PC-9 (cell line): ENCODE measurements around the gene KCNH2. TPM values are rescaled to one million over a fixed set of nuclear protein-coding genes. Genes with fewer than 3 reads are reported as not detected.

Experiments
- BruUV-seq: library from RNA; stranded (reverse); fragments of 400-500 nt; replicated peaks from 2 replicates; lab custom pipeline; 2021; lab: Mats Ljungman, UMichigan
- CTCF ChIA-PET: fragments of 300-600 bp; sonication (Branson Sonifier 250); formaldehyde crosslinking; loops from one replicate; lab custom pipeline; 2022; ENCODE audit warnings: antibody characterized with exemption; lab: Charles Lee
- POLR2A ChIA-PET: fragments of 300-600 bp; sonication (Branson Sonifier 250); formaldehyde crosslinking; loops from one replicate; lab custom pipeline; 2022; ENCODE audit warnings: antibody characterized with exemption; ENCODE audit not compliant: unreplicated experiment; lab: Charles Lee
- DNase-seq, 2 experiments: peaks; one replicate each; pipeline versions ENCODE4 v3.0.0 to v3.0.0-alpha.2; 2015 to 2022; ENCODE audit warnings: mixed read lengths in 1 of 2
- H2AFZ ChIP-seq: fragments of 200-600 bp; sonication (generic); 2 replicates; pipeline ENCODE4 v1.8.1; 2017; ENCODE audit warnings: antibody characterized with exemption
- H3F3A ChIP-seq: fragments of 200-600 bp; sonication (generic); 2 replicates; pipeline ENCODE4 v1.8.1; 2017; ENCODE audit warnings: antibody characterized with exemption, mild to moderate bottlenecking, low read depth; ENCODE audit not compliant: insufficient read depth
- H3K27ac ChIP-seq: fragments of 200-600 bp; sonication (generic); 2 replicates; pipeline ENCODE4 v1.6.1; 2016; ENCODE audit warnings: mixed run types
- H3K27me3 ChIP-seq: fragments of 200-600 bp; sonication (generic); 2 replicates; pipeline ENCODE4 v1.6.1; 2016; ENCODE audit warnings: low read depth, mixed run types; ENCODE audit not compliant: insufficient read depth
- H3K36me3 ChIP-seq: fragments of 200-600 bp; sonication (generic); 2 replicates; pipeline ENCODE4 v1.6.1; 2016; ENCODE audit warnings: low read depth, mixed run types
- H3K4me1 ChIP-seq: fragments of 200-600 bp; sonication (generic); replicated peaks from 2 replicates; pipeline ENCODE4 v1.6.1; 2016; ENCODE audit warnings: mixed run types; ENCODE audit not compliant: insufficient read depth
- H3K4me2 ChIP-seq: fragments of 200-600 bp; sonication (generic); 2 replicates; pipeline ENCODE4 v1.6.1; 2017; ENCODE audit warnings: mixed run types
- H3K4me3 ChIP-seq: fragments of 200-600 bp; sonication (generic); 2 replicates; pipeline ENCODE4 v1.6.1; 2016; ENCODE audit warnings: mixed run types
- H3K79me2 ChIP-seq: fragments of 200-600 bp; sonication (generic); 2 replicates; pipeline ENCODE4 v1.6.1; 2017; ENCODE audit warnings: low read depth, mixed run types
- H3K9me2 ChIP-seq: fragments of 200-600 bp; sonication (generic); 2 replicates; pipeline ENCODE4 v1.8.1; 2017; ENCODE audit warnings: mild to moderate bottlenecking; ENCODE audit not compliant: insufficient read depth
- H3K9me3 ChIP-seq: fragments of 200-600 bp; sonication (generic); 2 replicates; pipeline ENCODE4 v1.8.1; 2016; ENCODE audit warnings: low read depth; ENCODE audit not compliant: insufficient read depth
- H4K20me1 ChIP-seq: fragments of 200-600 bp; sonication (generic); 2 replicates; pipeline ENCODE4 v1.8.1; 2017; ENCODE audit not compliant: insufficient read depth
- EZH2 ChIP-seq: fragments of 200-600 bp; sonication (generic); IDR thresholded peaks from 2 replicates; pipeline ENCODE4 v1.8.0; 2017; ENCODE audit warnings: antibody characterized with exemption, low read depth
- intact Hi-C: fragments of 100-400 bp; cut with micrococcal nuclease; formaldehyde crosslinking; loops from one replicate; pipeline ENCODE4 v1.10.0; 2022; ENCODE audit not compliant: unreplicated experiment
- total RNA-seq: library from RNA; stranded (reverse); gene quantifications from 2 replicates; pipeline ENCODE4 v1.2.3, GENCODE V29; 2021
- TF ChIP-seq, protein P1 (sequence below): fragments of 200-600 bp; sonication (generic); conservative IDR thresholded peaks from 2 replicates; pipeline ENCODE4 v1.6.1; 2017; ENCODE audit warnings: mixed run types, antibody characterized with exemption, mild to moderate bottlenecking, moderate library complexity

The KCNH2 gene
- total RNA-seq, 1 experiment from 2014 or later: 1.5 TPM

DNA sequence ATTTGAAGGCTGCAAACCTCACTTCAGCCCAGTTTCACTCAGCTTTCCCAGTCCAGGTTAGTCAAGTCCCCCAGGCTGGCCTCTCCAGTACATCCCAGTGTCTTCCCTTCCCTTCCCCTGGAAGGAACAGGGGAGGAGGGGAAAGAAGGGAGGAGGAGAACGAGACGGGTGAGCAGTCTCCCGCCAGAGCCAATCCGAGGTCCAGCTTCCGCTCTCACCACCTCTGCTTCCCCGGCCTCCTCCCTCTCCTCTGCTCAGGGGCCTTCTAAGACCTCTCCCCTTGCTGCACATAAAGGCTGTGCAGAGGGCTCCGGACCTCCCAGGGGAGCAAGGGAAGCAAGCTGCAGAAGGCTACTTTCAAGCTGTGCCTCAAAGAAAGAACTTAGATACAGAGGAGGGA, 42.1 kb upstream of the KCNH2 start:
- DNase-seq: no peak
- TF ChIP-seq, protein P1, sequence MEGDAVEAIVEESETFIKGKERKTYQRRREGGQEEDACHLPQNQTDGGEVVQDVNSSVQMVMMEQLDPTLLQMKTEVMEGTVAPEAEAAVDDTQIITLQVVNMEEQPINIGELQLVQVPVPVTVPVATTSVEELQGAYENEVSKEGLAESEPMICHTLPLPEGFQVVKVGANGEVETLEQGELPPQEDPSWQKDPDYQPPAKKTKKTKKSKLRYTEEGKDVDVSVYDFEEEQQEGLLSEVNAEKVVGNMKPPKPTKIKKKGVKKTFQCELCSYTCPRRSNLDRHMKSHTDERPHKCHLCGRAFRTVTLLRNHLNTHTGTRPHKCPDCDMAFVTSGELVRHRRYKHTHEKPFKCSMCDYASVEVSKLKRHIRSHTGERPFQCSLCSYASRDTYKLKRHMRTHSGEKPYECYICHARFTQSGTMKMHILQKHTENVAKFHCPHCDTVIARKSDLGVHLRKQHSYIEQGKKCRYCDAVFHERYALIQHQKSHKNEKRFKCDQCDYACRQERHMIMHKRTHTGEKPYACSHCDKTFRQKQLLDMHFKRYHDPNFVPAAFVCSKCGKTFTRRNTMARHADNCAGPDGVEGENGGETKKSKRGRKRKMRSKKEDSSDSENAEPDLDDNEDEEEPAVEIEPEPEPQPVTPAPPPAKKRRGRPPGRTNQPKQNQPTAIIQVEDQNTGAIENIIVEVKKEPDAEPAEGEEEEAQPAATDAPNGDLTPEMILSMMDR: no peak
- no peak for TF ChIP-seq EZH2
- Histone ChIP-seq H3K27ac (no peak overlapping the region), H3F3A (peaks cover 18% of the 10 kb centered on the region; the same call in 1 of the 2 replicates), H3K36me3 (no peaks in the 10 kb centered on the region), H3K4me2 (no peak overlapping the region), H4K20me1 (no peaks in the 10 kb centered on the region), H3K9me3 (no peaks in the 10 kb centered on the region), H2AFZ (no peak overlapping the region), H3K79me2 (no peaks in the 10 kb centered on the region), H3K9me2 (no peaks in the 10 kb centered on the region), H3K27me3 (no peaks in the 10 kb centered on the region), H3K4me1 (peaks cover 18% of the 10 kb centered on the region), H3K4me3 (no peak overlapping the region)
- ChIA-PET POLR2A (no interaction called here), CTCF (interaction anchor here (0.5 kb wide), 1 partner anchor 119 kb away, joined by 5 read pairs; no protein-coding TSS in a partner anchor)
- no TSS peak for BruUV-seq
- intact Hi-C loops: no loop called here

DNA sequence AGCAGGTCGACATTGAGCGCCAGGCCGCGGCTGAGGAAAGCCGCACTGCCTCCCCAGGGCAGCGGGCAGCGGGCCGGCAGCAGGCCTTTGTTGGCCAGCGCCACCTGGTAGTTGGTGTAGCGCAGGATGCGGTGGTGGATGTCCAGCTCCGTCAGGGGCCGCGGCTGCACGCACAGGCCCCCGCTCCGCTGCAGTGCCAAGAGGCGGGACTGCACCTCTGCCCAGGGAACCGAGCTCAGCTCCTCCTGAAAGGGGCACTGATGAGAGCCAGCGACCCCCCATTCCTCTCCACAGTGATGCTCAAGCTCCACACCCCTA, 41.0 kb upstream of the KCNH2 start:
- Histone ChIP-seq H3K27ac (no peak overlapping the region), H2AFZ (no peak overlapping the region), H3K4me1 (peaks cover 7% of the 10 kb centered on the region), H3K79me2 (no peaks in the 10 kb centered on the region), H3F3A (peaks cover 12% of the 10 kb centered on the region; the same call in 1 of the 2 replicates), H3K9me2 (no peaks in the 10 kb centered on the region), H3K36me3 (no peaks in the 10 kb centered on the region), H3K27me3 (no peaks in the 10 kb centered on the region), H3K4me2 (no peak overlapping the region), H4K20me1 (no peaks in the 10 kb centered on the region), H3K4me3 (no peak overlapping the region), H3K9me3 (no peaks in the 10 kb centered on the region)
- DNase-seq: no peak
- BruUV-seq: no TSS peak
- POLR2A ChIA-PET: interaction anchor here (0.5 kb wide), 1 partner anchor 56 kb away, joined by 15 read pairs; no protein-coding TSS in a partner anchor
- intact Hi-C loops: no loop called here
- TF ChIP-seq EZH2: no peak
- TF ChIP-seq, protein P1: no peak
- CTCF ChIA-PET: interaction anchor here (1.3 kb wide), 1 partner anchor 42 kb away, joined by 3 read pairs; no protein-coding TSS in a partner anchor

DNA sequence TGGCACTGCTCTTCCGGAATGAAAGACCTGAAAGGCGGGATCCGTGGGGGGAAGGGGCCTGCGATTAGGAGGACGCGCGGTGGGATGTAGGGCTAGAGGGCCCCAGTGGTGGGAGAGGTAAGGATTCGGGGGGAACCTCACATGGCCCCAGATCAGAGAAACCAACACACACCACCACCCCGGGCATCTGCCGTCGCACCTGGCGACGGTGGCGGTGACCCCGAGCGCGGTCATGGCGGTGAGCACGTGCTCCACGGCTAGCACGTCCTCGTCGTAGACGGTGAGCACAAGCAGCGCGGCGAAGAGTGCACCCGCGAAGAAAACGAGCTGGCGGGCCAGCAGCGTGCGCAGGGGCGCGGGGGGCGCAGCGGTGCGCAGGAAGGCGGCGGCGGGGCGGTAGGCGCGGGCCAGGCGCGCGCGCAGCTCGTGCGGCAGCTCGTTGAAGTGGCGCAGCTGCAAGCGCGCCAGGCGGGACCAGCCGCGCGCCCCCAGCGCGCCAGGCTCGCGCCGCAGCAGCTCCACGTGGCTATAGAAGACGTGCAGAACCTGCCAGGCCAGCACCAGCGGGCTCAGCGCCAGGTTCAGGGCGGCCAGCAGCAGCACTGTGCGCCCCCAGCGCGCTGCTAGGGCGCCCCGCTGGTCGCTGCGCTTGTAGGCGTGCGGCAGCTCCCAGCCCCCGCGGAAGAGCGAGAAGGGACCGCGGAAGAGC, 40.5 kb upstream of the KCNH2 start:
- no TSS peak for BruUV-seq
- Histone ChIP-seq H3K36me3 (no peaks in the 10 kb centered on the region), H3K4me1 (peaks cover 2% of the 10 kb centered on the region), H3K27me3 (no peaks in the 10 kb centered on the region), H2AFZ (no peak overlapping the region), H4K20me1 (no peaks in the 10 kb centered on the region), H3K79me2 (no peaks in the 10 kb centered on the region), H3K9me2 (no peaks in the 10 kb centered on the region), H3K9me3 (no peaks in the 10 kb centered on the region), H3K4me2 (peak overlapping the region; percentile 57), H3K27ac (no peak overlapping the region), H3K4me3 (no peak overlapping the region), H3F3A (peaks cover 12% of the 10 kb centered on the region; the same call in 1 of the 2 replicates)
- DNase-seq: peak in 1 of 2 experiments; percentile 59
- CTCF ChIA-PET: interaction anchor here (0.5 to 1.3 kb wide), 6 partner anchors 10 to 142 kb away, joined by 3 to 6 read pairs (median 3); partner anchors contain the start of gene ABCB8
- POLR2A ChIA-PET: no interaction called here
- intact Hi-C loops: no loop called here
- no peak for TF ChIP-seq EZH2
- TF ChIP-seq, protein P1: no peak
